ENCODE data around the gene CMBL.
"Not testable (repeated sequence)": the region's sequence is repeated elsewhere in the genome, so short reads cannot be mapped to it uniquely, and the experiment has no call there.

The CMBL gene

DNA sequence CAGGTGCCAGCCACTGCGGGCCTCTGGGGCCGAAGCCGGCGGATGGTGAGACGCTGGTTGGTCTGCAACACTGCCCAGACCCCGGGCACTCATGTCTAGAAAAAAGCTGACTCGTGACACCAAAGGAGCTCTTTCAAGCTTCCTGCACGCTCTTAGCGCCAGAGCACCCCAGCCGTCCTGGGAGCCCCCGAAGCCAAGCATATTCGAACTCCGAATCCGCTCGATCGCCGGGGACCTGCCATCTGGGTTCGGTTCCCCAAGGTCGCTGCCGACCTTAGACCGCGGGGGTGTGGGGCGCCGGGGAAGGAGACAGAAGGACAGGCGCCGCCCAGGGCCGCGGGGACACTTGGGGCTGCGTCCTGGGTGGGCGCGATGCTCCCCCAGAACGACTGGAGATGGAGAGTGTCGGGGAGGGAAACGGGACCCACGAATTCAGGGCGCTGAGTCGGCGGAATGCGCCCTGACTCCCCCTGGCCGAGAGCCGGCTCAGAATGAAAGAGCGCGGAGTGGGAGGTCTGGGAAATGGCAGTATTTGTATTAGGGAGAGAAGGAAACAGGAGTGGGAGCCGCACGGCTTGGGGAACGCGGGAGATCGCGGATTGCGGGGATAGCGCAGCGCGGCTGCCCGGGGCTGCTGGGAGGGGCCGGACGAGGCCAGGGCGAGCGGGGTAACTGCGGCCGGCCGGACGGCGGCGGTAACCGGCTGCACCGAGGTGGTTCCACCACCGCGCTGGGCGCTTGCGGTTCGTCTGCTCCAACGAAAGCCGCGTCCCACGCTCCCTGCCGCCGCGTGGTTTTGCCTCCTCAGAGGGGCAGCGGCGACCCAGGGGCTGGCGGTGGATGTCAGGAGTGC is 25.7 kb upstream of the CMBL start:
- no peak for DNase-seq (ENCODE audit: low read depth)

DNA sequence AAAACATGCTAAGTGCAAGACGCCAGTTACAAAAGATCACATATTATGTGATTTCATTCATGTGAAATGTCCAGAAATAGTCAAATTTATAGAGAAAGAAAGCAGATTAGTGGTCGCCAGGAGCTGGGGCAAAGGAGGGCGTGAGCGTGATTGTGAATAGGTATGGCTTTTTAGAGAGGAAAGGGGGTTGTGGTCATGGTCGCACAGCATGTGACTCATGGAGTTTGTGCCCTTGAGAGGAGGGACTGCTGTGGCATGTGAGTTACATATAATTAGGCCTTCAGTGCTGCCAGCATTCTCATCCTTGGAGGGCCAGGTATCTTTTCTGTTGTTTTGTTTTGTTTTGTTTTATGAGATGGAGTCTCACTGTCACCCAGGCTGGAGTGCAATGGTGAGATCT is 24.6 kb upstream of the CMBL start:
- DNase-seq (ENCODE audit: low read depth) = no peak

DNA sequence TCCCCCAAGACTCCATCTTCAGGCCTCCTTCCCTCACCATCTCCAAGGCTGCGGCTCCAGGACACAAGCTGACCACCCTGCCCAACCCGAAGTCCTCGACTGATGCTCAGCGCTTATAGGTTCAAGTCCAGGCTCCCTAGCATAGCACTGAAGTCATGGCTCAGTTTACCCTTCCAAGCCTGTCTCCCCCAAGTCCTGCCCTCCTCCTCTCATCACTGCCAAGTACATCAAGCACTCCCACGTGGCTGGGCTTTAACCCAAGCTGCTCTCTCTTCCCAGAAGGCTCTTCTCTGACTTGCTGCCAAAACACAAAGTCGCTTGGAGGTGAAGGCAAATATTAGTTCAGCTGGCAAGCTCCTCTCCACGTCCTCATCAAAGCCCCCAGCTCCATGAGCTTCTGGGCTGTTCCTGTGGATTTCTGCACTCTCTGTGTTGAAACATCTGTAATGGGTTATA is 23.7 kb upstream of the CMBL start:
- DNase-seq (ENCODE audit: low read depth) = no peak

DNA sequence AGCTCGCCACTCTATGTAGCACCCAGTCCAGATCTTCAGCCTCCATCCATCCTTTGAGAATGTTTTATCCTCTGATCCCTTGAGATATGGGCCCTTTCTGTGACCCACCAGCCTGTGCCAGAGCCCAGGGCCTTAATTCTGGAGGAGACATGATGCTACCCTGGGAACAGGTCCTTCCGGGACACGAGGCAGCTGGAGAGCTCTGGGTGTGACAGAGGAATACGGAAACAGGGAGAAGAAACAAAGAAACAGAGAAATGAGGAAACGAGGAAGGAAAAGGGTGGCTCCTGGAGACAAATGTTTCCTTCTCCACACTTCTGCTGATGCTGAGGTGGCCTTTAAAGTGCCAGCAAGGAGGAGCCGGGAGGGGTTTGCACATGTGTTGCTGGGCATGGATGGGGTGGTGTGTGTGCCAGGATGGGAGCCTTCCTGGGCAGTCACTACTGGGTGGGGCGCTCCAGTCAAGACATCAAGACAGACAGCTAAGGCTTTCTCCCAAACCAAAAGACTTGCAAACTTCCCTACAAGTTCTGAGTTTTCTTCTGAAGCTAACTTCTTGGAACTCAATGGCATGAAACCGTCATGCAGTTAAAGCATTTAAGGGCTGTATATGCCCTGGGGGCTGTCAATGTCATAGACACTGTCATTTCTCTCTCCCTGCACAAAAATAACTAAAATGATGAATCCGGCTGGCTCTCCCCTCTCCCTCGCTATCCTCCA is 23.0 kb upstream of the CMBL start:
- no peak for DNase-seq (ENCODE audit: low read depth)

DNA sequence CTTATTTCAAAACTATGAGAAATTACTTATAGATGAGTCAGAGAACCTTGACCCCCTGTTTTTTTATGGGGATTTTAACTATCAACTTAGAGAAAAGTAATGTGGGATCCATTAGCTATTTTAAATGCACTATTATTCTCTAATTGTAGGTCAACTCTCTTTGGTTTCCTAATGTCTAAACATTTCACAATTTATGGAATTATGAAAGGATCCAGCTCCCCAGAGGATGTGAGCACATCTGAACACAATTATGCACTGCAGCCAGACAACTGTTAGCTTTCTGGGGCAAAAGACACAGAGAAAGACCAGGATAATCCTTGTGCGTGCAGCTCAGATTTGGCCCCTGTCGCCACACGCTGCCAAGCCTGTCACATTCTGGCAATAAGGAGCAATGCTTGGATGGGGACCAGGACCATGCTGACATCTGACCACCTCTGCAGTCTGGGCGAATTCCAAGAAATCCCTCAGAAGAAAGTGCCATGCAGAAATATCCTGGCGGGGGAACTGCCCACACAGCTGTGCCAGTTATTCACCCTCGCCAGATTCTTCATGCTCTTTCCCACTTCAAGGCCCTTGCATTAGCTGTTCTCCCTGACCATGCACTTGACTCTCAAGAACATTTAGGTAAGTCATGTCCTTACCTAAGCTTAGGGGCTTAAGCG is 22.2 kb upstream of the CMBL start:
- no peak for DNase-seq (ENCODE audit: low read depth)

DNA sequence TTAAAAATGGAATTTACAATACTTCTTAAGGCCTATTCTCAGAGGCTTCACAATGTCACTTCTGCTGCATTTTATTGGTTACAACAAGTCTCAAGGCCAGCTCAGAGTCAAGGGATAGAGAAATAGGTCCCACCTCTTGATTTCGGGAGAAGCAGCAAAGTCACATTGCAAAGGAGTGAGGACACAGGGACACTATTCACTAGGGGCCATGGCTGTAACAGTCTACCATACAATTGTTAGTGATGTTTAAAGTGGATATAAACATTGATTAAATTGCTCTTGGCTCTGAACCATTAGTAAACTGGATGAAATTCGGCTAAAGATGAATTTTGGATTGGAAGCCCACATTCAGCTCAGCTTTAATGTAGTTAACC is 21.7 kb upstream of the CMBL start:
- DNase-seq (ENCODE audit: low read depth) = no peak

DNA sequence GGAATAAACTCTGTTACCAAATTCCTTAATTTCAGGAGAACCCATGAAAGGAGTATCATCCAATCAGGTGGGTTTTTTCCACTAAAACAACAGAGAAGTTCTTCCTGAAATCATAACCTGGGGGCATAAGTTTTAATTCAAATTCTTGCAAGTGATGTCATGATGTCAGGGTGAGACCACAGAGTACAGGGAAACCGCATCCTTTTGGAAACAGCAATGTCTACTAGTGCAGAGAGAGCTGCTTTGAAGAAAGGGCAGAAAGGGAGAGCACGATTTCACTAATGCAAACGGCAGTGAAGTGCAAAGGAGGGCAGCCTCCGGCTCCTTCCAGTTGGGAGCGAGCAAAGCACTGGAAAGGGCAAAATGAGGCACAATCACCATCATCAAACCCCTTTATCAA is 20.6 kb upstream of the CMBL start:
- DNase-seq (ENCODE audit: low read depth) = no peak

DNA sequence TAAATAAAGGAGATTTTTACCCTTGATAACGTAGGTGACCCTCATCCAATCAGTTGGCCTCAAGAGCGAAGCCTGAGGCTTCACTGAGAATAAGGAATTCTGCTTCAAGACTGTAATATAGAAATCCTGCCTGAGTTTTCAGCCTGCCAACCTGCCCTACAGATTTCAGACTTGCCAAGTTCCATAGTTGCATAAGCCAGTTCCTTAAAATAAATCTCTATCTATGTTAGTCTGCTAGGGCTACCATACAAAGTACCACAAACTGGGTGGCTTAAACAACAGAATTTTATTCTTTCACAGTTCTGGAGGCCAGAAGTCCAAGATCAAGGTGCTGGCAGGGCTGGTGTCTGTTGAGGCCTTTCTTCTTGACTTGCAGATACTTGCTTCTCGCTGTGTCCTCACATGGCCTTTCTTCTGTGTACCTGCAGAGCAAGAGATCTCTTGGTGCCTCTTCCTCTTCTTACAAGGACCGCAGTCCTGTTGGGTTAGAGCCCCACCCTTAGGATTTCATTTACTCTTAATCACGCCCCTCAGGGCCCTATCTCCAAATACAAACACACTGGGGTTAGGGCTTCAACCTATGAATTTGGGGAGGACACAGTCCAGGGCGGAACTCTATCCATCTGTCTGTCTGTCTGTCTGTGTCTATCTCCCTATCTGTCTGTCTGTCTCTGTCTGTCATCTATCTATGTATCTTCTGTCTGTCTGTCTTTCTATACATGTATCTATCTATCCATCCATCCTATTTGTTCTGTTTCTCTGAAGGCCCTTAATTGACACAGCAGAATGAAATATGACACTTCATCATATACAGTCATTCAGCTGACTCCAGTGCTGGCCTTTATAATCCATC is 17.0 kb upstream of the CMBL start:
- no peak for DNase-seq (ENCODE audit: low read depth)

DNA sequence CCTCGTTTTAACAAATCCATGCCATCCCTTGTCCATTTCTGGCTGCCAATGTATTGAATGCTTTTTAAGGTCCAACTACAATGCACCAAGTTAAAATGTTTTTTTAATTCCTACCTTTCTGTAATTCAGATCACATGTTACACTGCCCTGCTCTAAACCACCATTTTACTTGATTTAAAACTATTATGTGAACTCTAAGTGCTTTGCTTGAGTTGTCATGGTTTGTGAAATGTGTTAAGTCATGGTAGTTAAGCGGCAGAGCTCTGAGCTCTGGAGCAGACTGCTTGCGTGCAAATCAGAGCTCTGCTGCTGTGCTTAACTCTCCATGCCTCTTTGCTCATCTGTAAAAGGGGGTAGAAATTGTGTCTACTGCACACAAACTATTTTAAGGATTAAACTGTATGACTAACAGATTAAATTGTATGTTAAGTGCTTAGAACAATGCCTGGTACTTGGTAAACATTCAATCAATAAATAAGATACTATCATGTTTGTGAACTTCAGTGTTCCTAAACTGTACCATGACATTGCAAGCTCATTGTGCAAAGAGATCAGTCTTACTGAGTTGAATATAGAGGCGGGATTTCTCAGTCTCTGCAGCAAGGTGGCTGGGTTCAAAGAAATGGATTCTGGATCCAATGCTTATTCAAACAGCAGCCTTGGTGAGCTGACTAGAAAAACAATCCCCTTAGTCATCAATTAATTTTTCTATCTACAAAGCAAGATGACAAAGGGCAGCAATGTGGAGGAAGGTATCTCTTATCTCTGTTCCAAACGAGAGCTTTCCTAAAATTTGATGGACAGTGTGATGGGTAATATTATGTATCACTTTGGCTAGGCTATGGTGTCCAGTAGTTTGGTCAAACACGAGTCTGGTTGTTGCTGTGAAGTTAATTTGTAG is 16.1 kb upstream of the CMBL start:
- no peak for DNase-seq (ENCODE audit: low read depth)

DNA sequence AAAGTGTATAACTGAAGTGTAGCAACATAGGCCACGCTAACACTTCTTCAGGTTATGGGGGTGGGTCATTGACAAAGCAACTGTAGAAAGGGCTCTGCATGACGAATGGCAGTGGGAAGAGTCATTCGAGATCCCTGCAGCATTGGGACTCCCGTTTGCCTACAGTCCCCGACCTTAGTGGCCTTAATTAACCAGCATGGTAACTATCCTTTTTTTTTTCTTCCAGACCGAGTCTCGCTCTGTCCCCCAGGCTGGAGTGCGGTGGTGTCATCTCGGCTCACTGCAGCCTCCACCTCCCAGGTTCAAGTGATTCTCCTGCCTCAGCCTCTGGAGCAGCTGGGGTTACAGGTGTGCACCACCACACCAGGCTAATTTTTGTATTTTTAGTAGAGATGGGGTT is 14.2 kb upstream of the CMBL start:
- DNase-seq (ENCODE audit: low read depth) = no peak

DNA sequence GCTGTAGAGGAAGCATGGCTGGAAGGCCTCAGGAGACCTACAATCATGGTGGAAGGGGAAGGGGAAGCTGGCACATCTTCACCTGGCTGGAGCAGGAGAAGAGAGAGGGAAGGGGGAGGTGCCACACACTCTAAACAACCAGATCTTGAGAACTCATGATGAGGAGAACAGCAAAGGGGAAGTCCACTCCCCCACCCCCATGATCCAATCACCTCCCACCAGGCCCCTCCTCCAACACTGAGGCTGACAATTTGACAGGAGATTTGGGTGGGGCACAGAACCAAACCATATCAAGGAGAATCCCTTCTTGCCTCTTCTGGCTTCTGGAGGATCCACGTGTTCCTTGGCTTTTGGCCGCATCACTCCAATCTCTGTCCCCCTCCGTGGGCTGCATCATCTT is 13.1 kb upstream of the CMBL start:
- no peak for DNase-seq (ENCODE audit: low read depth)

DNA sequence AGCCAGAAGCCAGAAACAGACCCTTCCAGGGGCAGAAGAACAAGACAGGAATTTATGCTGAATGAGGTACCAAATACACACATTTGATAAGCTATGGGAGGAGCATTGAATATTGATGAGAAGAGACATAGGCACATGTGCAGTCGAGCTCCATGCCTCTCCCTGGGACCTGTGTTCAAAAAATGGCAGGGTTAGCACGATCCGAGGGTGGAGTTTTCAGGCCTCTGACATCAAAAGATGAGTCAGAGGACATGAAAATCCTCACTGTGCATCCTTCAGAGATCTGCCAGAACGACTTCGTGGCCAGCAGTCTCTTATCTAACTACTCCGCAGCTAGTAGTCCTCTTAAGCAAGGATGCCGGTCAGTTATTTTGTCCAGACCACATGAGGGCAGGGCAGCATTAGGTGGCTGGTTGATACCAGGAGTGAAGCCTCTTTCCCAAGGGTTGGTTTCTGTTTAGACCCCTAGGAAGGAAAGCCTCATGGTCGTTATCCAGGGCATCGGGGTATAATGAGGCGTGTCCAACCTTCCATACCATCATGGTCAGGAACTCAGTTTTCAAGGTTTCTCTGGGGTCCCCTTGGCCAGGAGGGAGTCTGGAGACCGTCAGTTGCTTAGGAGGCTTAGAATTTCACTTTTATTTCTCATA is 11.6 kb upstream of the CMBL start:
- DNase-seq (ENCODE audit: low read depth) = no peak

DNA sequence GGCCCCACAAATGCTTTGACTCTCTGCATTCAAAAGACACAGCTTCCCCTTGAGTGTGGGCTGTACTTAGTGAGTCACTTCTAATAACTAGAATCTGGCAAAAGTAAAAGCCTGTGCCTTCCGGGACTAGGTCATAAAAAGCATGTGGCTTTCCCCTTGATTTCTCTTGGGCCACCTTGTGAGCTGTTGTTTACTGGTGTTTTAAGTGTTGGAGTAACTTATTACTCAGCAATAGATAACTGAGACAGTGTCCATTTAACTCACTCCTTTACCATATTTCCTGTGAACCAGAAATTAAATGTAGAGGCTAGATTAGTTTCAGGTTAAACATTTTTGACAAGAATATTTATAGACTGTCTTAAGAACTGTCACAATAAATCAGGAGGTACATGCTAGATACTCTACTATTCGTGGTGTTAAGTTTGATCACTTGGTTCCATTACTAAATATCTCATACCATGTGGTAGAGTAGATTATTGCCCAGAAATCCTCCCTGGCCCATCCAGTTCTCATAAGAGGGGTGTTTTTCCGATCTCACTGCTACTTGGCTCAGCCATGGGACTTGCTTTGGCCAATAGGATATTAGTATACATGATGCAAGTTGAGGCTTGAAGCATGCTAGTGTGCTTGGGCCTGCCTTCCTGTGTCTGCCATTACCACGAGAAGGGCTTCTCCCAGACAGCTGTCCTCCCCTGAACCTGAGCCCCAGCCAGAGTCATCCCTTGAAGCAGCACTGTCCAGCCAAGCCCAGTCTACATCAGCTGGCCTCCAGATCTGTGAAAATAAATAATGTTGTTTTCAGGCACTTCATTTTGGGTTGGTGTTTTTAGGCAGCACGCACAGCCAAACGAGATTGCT is 10.4 kb upstream of the CMBL start:
- DNase-seq (ENCODE audit: low read depth) = no peak

DNA sequence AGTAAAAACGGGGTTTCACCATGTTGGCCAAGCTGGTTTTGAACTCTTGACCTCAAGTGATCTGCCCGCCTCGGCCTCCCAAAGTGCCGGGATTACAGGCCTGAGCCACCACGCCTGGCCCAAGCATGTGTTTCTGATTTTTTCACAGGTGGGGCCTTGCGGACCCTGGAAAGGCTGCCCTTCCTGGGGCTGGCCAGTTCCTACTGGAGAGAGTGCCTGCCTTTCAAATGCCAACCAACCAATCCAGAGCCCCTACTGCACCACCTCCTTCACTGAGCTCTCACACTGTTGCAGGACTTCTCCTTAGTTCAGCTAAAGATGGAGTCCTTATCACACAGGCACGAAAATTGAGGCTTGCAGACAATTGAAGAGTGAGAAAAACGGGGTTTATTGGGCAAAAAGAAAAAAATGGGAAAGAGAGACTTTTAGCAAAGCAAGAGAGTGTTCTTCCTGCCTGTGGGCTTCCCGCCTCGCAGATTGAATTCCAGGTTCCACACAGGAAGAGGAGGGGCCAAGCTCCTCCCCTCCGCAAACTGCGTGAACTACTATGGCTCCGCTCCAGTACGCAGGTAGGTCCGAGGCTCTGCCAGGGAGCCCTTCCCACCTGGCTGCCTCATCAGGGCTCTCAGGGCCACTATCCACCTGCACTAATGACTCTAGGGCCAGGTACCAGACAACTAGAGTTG is 8.3 kb upstream of the CMBL start:
- no peak for DNase-seq (ENCODE audit: low read depth)

DNA sequence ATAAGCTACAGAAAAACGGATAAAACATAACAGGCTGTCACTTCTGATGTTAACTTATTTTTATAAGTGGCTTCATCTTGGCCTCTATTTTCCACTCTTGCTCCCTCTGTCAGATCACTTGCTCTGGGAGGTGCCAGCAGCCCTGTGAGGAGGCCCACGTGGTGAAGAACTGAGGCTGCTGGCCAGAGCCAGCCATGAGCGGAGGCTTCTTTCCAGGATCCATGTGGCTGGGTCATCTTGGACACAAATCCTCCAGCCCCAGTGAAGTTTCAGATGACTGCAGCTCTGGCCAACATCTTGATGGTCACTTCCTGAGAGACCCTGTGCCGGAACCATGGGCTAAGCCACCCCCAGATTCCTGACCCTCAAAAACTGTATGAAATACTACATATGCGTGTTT is 7.5 kb upstream of the CMBL start:
- DNase-seq (ENCODE audit: low read depth) = no peak

DNA sequence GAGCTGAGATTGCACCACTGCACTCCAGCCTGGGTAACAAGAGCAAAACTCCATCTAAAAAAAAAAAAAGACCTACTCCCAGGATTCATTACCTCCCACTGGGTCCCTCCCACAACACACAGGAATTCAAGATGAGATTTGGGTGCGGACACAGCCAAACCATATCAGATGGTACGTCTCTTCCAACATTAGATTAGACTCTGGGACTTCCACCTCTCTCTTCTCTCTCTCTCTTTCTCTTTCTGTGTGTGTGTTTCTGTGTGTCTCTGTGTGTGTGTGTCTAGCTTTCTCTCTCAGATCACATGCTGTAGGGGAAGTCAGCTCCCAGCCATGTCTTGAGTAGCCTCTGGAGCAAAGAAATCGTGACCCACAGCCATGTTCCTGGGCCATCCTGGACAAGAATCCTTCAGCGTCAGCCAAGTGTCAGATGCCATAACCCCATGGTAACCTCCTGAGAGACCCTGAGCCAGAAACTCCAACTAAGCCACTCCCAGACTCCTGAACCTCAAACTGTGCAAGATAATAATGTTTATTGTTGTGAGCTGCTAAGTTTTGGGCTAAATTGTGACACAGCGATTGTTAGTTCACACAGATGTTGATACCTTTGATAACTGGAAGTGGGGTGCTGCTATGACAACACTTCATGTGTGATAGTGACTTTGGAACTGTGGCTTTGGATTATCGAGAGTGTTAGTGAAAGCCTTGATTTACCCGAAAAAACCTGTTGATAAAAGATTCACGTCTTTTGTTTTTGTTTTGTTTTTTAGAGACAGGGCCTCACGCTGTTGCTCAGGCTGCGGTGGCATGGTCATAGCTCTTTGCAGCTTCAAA is 4.1 kb upstream of the CMBL start:
- DNase-seq (ENCODE audit: low read depth) = no peak

DNA sequence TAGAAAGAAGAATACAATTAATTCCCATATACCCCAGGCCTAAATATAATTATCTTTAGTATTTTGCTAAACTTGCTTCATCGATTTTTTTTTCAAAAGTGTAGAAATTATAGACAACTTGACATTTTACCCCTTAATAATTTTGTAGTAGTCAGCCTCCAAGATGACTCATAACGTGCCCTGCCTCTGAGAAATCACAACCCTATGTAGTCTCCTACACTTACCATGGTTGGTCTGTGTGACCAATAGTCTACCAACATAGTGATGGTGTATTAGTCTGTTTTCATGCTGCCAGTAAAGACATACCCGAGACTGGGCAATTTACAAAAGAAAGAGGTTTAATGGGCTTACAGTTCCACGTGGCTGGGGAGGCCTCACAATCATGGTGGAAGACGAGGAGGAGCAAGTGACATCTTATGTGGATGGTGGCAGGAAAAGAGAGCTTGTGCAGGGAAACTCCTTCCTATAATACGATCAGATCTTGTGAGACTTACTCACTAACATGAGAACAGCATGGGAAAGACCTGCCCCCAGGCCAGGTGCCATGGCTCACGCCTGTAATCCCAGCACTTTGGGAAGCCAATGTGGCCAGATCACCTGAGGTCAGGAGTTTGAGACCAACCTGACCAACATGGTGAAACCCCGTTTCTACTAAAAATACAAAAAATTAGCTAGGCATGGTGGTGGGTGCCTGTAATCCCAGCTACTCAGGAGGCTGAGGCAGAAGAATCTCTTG is 3.3 kb upstream of the CMBL start:
- DNase-seq (ENCODE audit: low read depth) = not testable (repeated sequence)

Data from activated T-helper 9 cell treated with anti-CD3 and anti-CD28 coated beads, Interleukin-2, amount 50 U/mL, for 16 hours (primary cell).